Sigmoid colon (tissue), 4 donors: Measurements from ENCODE around the gene ZBTB7C.

Experiments
- CTCF ChIP-seq, 4 experiments: fragments of 450-650 bp in 3 of 4; fragments of 200-600 bp in 1 of 4; IDR thresholded peaks; one replicate each; pipeline ENCODE4 v1.5.1; 2016 to 2019; ENCODE audit warnings: antibody characterized with exemption in 4 of 4, mild to moderate bottlenecking in 3 of 4, moderate library complexity in 2 of 4
- EP300 ChIP-seq, 4 donors: sonication (generic); formaldehyde crosslinking; IDR thresholded peaks; one replicate each; pipeline ENCODE4 v1.6.1; 2017; ENCODE audit warnings: antibody characterized with exemption in 4 of 4
- POLR2AphosphoS5 ChIP-seq, 4 donors: sonication (generic); formaldehyde crosslinking; IDR thresholded peaks; one replicate each; pipeline ENCODE4 v1.6.1; 2017; ENCODE audit warnings: antibody characterized with exemption in 4 of 4

- TF ChIP-seq POLR2AphosphoS5 (IDR thresholded peaks at IDR 0.05) (no peak), EP300 (IDR thresholded peaks at IDR 0.05) (no peak), CTCF (IDR thresholded peaks at IDR 0.05) (no peak)
Measured at GRCh38 chr18:48222118-48222517, 187.1 kb downstream of the ZBTB7C start.
